ENCODE data around the gene CLDN3. TPM values are rescaled to one million over a fixed set of nuclear protein-coding genes. Genes with fewer than 3 reads are reported as not detected.
A peak's percentile ranks its signal among the peaks of the same experiment; 100 is the strongest.

Gene CLDN3
- total RNA-seq, 4 donors from 2014 or later = 672 to 1,662 (median 1,512) TPM

- Histone ChIP-seq H3K4me3 (peak overlapping the region in 2 of 4 donors; percentile 1 to 24), H3K9me3 (no peaks in the 10 kb centered on the region), H3K4me1 (peaks cover 9 to 51% (median 29%) of the 10 kb centered on the region in 4 donors), H3K36me3 (no peaks in the 10 kb centered on the region), H3K27me3 (no peaks in the 10 kb centered on the region), H3K27ac (peak overlapping the region; percentile 86 to 98 (median 96))
- intact Hi-C loops (cut with DNase I; ENCODE audit: low total_unique reads) (no loop called here), in situ Hi-C loops (cut with MboI; ENCODE audit: low pct_ligation_motif_present in 1 of 4, low pct_unique_long_range_greater_than_20kb in 1 of 4, low sequenced_read_pairs in 3 of 4) (no loop called here)
- WGBS, 2 donors (ENCODE audit: low coverage in 1 of 2) = 33 to 59% methylated on average over 5 to 35 of the region's 35 CpGs
- peak; percentile 90 for TF ChIP-seq EP300 (IDR thresholded peaks at IDR 0.05; ENCODE audit: low read depth)
- TF ChIP-seq CTCF (IDR thresholded peaks at IDR 0.05) = no peak
- peak; percentile 38 to 79 (median 77) for TF ChIP-seq POLR2AphosphoS5 (IDR thresholded peaks at IDR 0.05)
- TF ChIP-seq POLR2A (IDR thresholded peaks at IDR 0.05) = peak; percentile 43
- peak; percentile 97 for DNase-seq
Measured at GRCh38 chr7:73742753-73743641, 27.1 kb downstream of the CLDN3 start.

- Histone ChIP-seq H3K36me3 (no peaks in the 10 kb centered on the region), H3K27me3 (no peaks in the 10 kb centered on the region), H3K4me1 (peaks cover 14 to 53% (median 36%) of the 10 kb centered on the region in 4 donors), H3K4me3 (no peak overlapping the region), H3K9me3 (no peaks in the 10 kb centered on the region), H3K27ac (peak overlapping the region; percentile 86 to 98 (median 96))
- WGBS, 2 donors (ENCODE audit: low coverage in 1 of 2) = 44% methylated on average over 7 of the region's 7 CpGs; no CpG with 5 or more reads in 1 of the 2 donors
- no peak for DNase-seq
- intact Hi-C loops (cut with DNase I; ENCODE audit: low total_unique reads) = no loop called here
- TF ChIP-seq POLR2A (IDR thresholded peaks at IDR 0.05) (no peak), CTCF (IDR thresholded peaks at IDR 0.05) (peak in 2 of 5 experiments; percentile 32 to 39)
- in situ Hi-C loops (cut with MboI; ENCODE audit: low pct_ligation_motif_present in 1 of 4, low pct_unique_long_range_greater_than_20kb in 1 of 4, low sequenced_read_pairs in 3 of 4) = no loop called here
Measured at GRCh38 chr7:73742338-73742752, 27.7 kb downstream of the CLDN3 start.

DNA sequence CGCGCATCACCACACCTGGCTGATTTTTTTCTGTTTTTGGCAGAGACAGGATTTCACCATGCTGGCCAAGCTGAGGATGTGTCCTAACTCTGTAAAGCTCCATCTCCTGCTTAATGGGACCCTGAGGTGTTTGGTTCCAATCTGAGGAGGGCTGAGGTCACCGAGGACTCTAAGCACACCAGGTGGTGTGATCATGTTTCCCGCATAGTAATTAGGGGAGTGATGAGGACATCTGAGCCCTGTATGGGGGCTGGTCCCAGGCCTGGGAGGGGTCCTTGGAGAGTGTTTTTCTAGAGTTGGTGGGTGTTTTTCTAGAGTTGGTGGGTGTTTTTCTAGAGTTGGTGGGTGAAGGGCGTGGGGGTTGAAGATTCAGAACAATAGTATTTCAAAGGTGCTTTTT lies 28.5 kb downstream of the CLDN3 start:
- TF ChIP-seq POLR2AphosphoS5 (IDR thresholded peaks at IDR 0.05) = no peak
- no peak for TF ChIP-seq CTCF (IDR thresholded peaks at IDR 0.05)
- no peak for TF ChIP-seq EP300 (IDR thresholded peaks at IDR 0.05; ENCODE audit: low read depth)
- TF ChIP-seq POLR2A (IDR thresholded peaks at IDR 0.05) = no peak
- 69 to 100% methylated on average over 1 to 5 of the region's 5 CpGs for WGBS, 2 donors (ENCODE audit: low coverage in 1 of 2)
- H3K4me1 ChIP-seq = peaks cover 14 to 57% (median 42%) of the 10 kb centered on the region in 4 donors
- peak overlapping the region; percentile 86 to 98 (median 96) for H3K27ac ChIP-seq
- H3K9me3 ChIP-seq = no peaks in the 10 kb centered on the region
- in situ Hi-C loops (cut with MboI; ENCODE audit: low pct_ligation_motif_present in 1 of 4, low pct_unique_long_range_greater_than_20kb in 1 of 4, low sequenced_read_pairs in 3 of 4) (no loop called here), intact Hi-C loops (cut with DNase I; ENCODE audit: low total_unique reads) (no loop called here)
- H3K4me3 ChIP-seq = no peak overlapping the region
- no peak for DNase-seq
- no peaks in the 10 kb centered on the region for H3K36me3 ChIP-seq
- no peaks in the 10 kb centered on the region for H3K27me3 ChIP-seq

DNA sequence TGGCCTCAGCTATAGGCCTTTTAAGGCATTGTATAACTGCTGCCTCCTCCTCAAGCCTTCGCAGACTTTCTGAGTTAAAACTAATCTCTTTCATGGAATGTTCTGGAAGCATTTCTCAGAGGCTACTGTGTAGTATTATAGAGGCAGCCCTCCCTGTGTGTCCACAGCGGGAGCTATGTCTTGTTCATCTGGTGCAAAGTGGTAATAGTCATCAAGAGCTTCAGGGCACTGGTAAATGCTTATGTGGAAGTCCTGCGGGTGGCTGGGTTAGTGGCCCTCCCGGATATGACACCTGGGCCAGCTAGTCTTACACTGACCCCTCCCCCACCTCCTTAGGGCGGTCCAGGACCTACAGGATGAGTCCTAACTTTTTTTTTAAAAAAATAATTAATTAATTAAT lies 29.3 kb downstream of the CLDN3 start:
- no peaks in the 10 kb centered on the region for H3K36me3 ChIP-seq
- peak overlapping the region; percentile 92 to 98 (median 96) for H3K27ac ChIP-seq
- intact Hi-C loops (cut with DNase I; ENCODE audit: low total_unique reads) (no loop called here), in situ Hi-C loops (cut with MboI; ENCODE audit: low pct_ligation_motif_present in 1 of 4, low pct_unique_long_range_greater_than_20kb in 1 of 4, low sequenced_read_pairs in 3 of 4) (no loop called here)
- WGBS, 2 donors (ENCODE audit: low coverage in 1 of 2) = 85 to 91% methylated on average over 5 of the region's 5 CpGs
- no peaks in the 10 kb centered on the region for H3K27me3 ChIP-seq
- TF ChIP-seq EP300 (IDR thresholded peaks at IDR 0.05; ENCODE audit: low read depth) (no peak), POLR2A (IDR thresholded peaks at IDR 0.05) (no peak), POLR2AphosphoS5 (IDR thresholded peaks at IDR 0.05) (no peak), CTCF (IDR thresholded peaks at IDR 0.05) (no peak)
- H3K9me3 ChIP-seq = no peaks in the 10 kb centered on the region
- no peak for DNase-seq
- no peak overlapping the region for H3K4me3 ChIP-seq
- peaks cover 14 to 59% (median 46%) of the 10 kb centered on the region in 4 donors for H3K4me1 ChIP-seq
